Anterior cingulate cortex (tissue), 58 donors: ENCODE data around the gene CAMK1D.
"Not testable (repeated sequence)": the region's sequence is repeated elsewhere in the genome, so short reads cannot be mapped to it uniquely, and the experiment has no call there.

Source experiments
- DNase-seq, 58 donors: peaks; one replicate each; lab custom pipeline; 2025; lab: John Stamatoyannopoulos, UW

The CAMK1D gene

GRCh38 chr10:12791728-12792127 lies 442.4 kb downstream of the CAMK1D start:
- no peak for DNase-seq

- DNase-seq = no peak
Observed at GRCh38 chr10:12792889-12793556, 443.7 kb downstream of the CAMK1D start.

- peak in 8 of 58 donors; percentile 15 to 64 (median 22) for DNase-seq
Observed at GRCh38 chr10:12795315-12796110, 446.2 kb downstream of the CAMK1D start.

- no peak for DNase-seq
Observed at GRCh38 chr10:12796401-12797160, 447.2 kb downstream of the CAMK1D start.

- no peak for DNase-seq
Observed at GRCh38 chr10:12797471-12798262, 448.3 kb downstream of the CAMK1D start.

GRCh38 chr10:12799144-12799543 lies 449.8 kb downstream of the CAMK1D start:
- DNase-seq = no peak

- DNase-seq = no peak
Observed at GRCh38 chr10:12799714-12800113, 450.4 kb downstream of the CAMK1D start.

GRCh38 chr10:12800302-12800701 lies 451.0 kb downstream of the CAMK1D start:
- no peak for DNase-seq

- no peak for DNase-seq
Observed at GRCh38 chr10:12801214-12802087, 452.1 kb downstream of the CAMK1D start.

GRCh38 chr10:12803776-12804175 lies 454.4 kb downstream of the CAMK1D start:
- no peak for DNase-seq

- no peak for DNase-seq
Observed at GRCh38 chr10:12806228-12807095, 457.1 kb downstream of the CAMK1D start.

- no peak for DNase-seq
Observed at GRCh38 chr10:12807096-12807755, 457.9 kb downstream of the CAMK1D start.

GRCh38 chr10:12808014-12808613 lies 458.8 kb downstream of the CAMK1D start:
- DNase-seq = no peak

GRCh38 chr10:12810046-12810445 lies 460.7 kb downstream of the CAMK1D start:
- not testable (repeated sequence) for DNase-seq

- no peak for DNase-seq
Observed at GRCh38 chr10:12811826-12812225, 462.5 kb downstream of the CAMK1D start.

- no peak for DNase-seq
Observed at GRCh38 chr10:12812571-12812970, 463.2 kb downstream of the CAMK1D start.

- DNase-seq = no peak
Observed at GRCh38 chr10:12814166-12814565, 464.8 kb downstream of the CAMK1D start.
